Lung (tissue), 12 donors: ENCODE data around the gene ACSL5. TPM values are rescaled to one million over a fixed set of nuclear protein-coding genes. Genes with fewer than 3 reads are reported as not detected.

ENCODE experiments used
- ATAC-seq: fragments of 200-7000 bp; cut with Tn5 transposase; one replicate; pipeline ENCODE4 v1.9.1; 2020; ENCODE audit warnings: moderate number of reproducible peaks; ENCODE audit not compliant: insufficient read depth, low FRiP score
- DNase-seq, 3 donors: peaks; one replicate each; pipeline ENCODE4 v3.0.0-alpha.2; 2013 to 2017
- H3K27ac ChIP-seq, 2 donors: one replicate each; pipeline ENCODE4 v1.5.1; 2013; ENCODE audit warnings: mild to moderate bottlenecking in 2 of 2, moderate library complexity in 2 of 2, control low read depth in 1 of 2, inconsistent platforms in 1 of 2, low read depth in 1 of 2, low read length in 1 of 2
- H3K27me3 ChIP-seq, 3 donors: one replicate each; pipeline ENCODE4 v1.5.1; 2013; ENCODE audit warnings: low read length in 2 of 3; ENCODE audit not compliant: control insufficient read depth in 3 of 3, insufficient read depth in 3 of 3
- H3K36me3 ChIP-seq, 4 donors: one replicate each; pipeline ENCODE4 v1.5.1; 2013; ENCODE audit warnings: low read length in 4 of 4, mild to moderate bottlenecking in 1 of 4, moderate library complexity in 1 of 4; ENCODE audit not compliant: control insufficient read depth in 4 of 4, insufficient read depth in 4 of 4
- H3K4me1 ChIP-seq, 5 donors: one replicate each; pipeline ENCODE4 v1.5.1; 2013; ENCODE audit warnings: low read length in 5 of 5, mild to moderate bottlenecking in 2 of 5, moderate library complexity in 1 of 5; ENCODE audit not compliant: control insufficient read depth in 5 of 5, insufficient read depth in 5 of 5
- H3K4me3 ChIP-seq: one replicate; pipeline ENCODE4 v1.5.1; 2013; ENCODE audit warnings: mild to moderate bottlenecking, control low read depth, moderate library complexity
- H3K9ac ChIP-seq, 2 donors: one replicate each; pipeline ENCODE4 v1.5.1; 2013; ENCODE audit warnings: low read length in 2 of 2, control low read depth in 1 of 2; ENCODE audit not compliant: insufficient read depth in 1 of 2
- H3K9me3 ChIP-seq, 4 donors: one replicate each; pipeline ENCODE4 v1.5.1; 2013; ENCODE audit warnings: low read length in 3 of 4, mild to moderate bottlenecking in 1 of 4, moderate library complexity in 1 of 4; ENCODE audit not compliant: control insufficient read depth in 4 of 4, insufficient read depth in 3 of 4
- WGBS, 2 donors: extraction: QIAGEN DNeasy Blood & Tissue Kit; methylation state at CpG; one replicate each; pipeline ENCODE4 v1.1.7; 2013; 5-methylcytosine and 5-hydroxymethylcytosine counted together
- polyA plus RNA-seq, 2 donors: library from polyadenylated mRNA; stranded (reverse); fragments of 200-250 nt; gene quantifications; one replicate each; pipeline ENCODE4 v1.2.1, GENCODE V29; 2013
- total RNA-seq, 2 donors: library from RNA; depleted of rRNA in 1 of 2; stranded (reverse); fragments of >200 nt in 1 of 2; gene quantifications; one replicate each; pipeline ENCODE4 v1.2.1, GENCODE V29; 2014 to 2021
- TF ChIP-seq, protein P1 (sequence below): IDR thresholded peaks from 2 replicates; pipeline ENCODE4 v1.5.1; 2012; ENCODE audit warnings: mild to moderate bottlenecking; ENCODE audit errors: control extremely low read depth, extremely low read depth
- donor health status: control.
- donor health status: control.
- donor health status: Bipolar disorder and iron deficiency.
- donor health status: healthy.
- donor health status: DM: yes; HTN: yes; CAD: no.

Gene ACSL5
- total and polyA plus RNA-seq, 4 donors: 46.1 to 71.0 (median 62.3) TPM

DNA sequence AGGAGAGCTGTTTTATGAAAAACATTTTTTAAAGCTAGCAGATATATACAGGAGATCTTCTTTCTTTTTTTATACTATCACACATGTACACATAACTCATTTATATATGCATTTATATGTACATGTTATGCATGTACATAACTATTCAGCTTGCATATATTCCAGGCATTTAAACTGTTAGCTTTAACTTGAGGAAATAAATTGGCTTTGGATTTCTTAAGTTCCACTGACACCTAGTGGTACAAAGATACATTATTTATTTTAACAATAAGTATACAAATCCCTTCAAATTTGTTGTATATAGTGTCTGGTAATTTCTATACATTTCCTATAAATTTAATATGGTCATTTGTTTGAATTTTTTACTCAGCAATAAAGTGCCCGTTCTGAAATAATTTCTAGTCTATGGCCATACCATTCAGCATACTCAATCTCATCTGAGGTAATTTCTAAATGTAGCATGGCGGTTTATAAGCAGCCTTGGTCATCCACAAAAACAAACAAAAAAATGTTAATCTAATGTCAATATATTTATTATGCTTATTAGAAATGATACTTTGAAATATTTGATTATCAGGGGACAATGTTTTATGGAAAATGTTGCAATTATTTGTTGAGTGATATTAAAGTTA, 61.2 kb downstream of the ACSL5 start:
- 92 to 93% methylated on average over 2 of the region's 2 CpGs for WGBS, 2 donors
- Histone ChIP-seq H3K27me3 (no peaks in the 10 kb centered on the region), H3K4me3 (no peak overlapping the region), H3K9ac (no peak overlapping the region), H3K9me3 (no peaks in the 10 kb centered on the region), H3K4me1 (no peaks in the 10 kb centered on the region), H3K36me3 (peaks cover 12 to 45% (median 40%) of the 10 kb centered on the region in 4 donors), H3K27ac (no peak overlapping the region)
- DNase-seq (peak in 2 of 3 donors; percentile 53 to 57), ATAC-seq (no peak)
- TF ChIP-seq, protein P1, sequence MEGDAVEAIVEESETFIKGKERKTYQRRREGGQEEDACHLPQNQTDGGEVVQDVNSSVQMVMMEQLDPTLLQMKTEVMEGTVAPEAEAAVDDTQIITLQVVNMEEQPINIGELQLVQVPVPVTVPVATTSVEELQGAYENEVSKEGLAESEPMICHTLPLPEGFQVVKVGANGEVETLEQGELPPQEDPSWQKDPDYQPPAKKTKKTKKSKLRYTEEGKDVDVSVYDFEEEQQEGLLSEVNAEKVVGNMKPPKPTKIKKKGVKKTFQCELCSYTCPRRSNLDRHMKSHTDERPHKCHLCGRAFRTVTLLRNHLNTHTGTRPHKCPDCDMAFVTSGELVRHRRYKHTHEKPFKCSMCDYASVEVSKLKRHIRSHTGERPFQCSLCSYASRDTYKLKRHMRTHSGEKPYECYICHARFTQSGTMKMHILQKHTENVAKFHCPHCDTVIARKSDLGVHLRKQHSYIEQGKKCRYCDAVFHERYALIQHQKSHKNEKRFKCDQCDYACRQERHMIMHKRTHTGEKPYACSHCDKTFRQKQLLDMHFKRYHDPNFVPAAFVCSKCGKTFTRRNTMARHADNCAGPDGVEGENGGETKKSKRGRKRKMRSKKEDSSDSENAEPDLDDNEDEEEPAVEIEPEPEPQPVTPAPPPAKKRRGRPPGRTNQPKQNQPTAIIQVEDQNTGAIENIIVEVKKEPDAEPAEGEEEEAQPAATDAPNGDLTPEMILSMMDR: peak; percentile 14

GRCh38 chr10:112438356-112438755, 64.4 kb downstream of the ACSL5 start:
- Histone ChIP-seq H3K4me3 (no peak overlapping the region), H3K27ac (no peak overlapping the region), H3K27me3 (no peaks in the 10 kb centered on the region), H3K9ac (no peak overlapping the region), H3K9me3 (no peaks in the 10 kb centered on the region), H3K4me1 (no peaks in the 10 kb centered on the region), H3K36me3 (peaks cover 12 to 47% (median 36%) of the 10 kb centered on the region in 4 donors)
- no peak for DNase-seq
- TF ChIP-seq, protein P1: no peak
- ATAC-seq: no peak
- WGBS, 2 donors: 97% methylated on average over 4 of the region's 4 CpGs

DNA sequence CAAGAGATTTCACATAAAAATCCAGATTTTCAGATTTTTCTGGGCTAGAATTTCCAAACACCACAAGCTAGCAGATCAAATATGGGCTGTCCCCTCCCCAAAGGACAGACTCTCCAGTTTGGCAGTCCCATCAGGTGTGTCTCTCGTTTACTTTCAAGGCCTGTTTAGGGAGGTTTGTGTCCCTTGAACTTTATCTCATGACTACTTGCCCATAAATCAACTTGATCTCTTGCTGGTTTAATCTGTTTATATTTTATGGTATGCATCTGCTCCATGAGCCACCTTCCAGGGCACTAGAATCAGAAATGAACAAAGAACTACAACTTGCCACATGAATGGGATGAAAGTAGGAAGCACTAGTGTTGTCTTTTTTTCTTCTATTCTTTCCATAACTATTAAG, 67.6 kb downstream of the ACSL5 start:
- 89 to 90% methylated on average over 1 of the region's 1 CpG for WGBS, 2 donors
- H3K4me3 ChIP-seq: no peak overlapping the region
- TF ChIP-seq, protein P1: no peak
- no peaks in the 10 kb centered on the region for H3K27me3 ChIP-seq
- ATAC-seq (no peak), DNase-seq (no peak)
- peaks cover 9 to 43% (median 36%) of the 10 kb centered on the region in 4 donors for H3K36me3 ChIP-seq
- H3K9ac ChIP-seq: no peak overlapping the region
- no peak overlapping the region for H3K27ac ChIP-seq
- H3K4me1 ChIP-seq: peaks cover 0 to 12% (median 9%) of the 10 kb centered on the region in 5 donors
- no peaks in the 10 kb centered on the region for H3K9me3 ChIP-seq
